Cortex of kidney (tissue), 1 donor: ENCODE measurements around the gene GALNT5.
"Not testable (repeated sequence)": the region's sequence is repeated elsewhere in the genome, so short reads cannot be mapped to it uniquely, and the experiment has no call there.

Experiments
- DNase-seq: peaks from one replicate; lab custom pipeline; 2025; lab: John Stamatoyannopoulos, UW

GALNT5 gene

GRCh38 chr2:157257312-157258252 is at the start of gene GALNT5:
Gene GALNT5 (plus strand): TSS chr2:157257705. CDS start chr2:157258083, 378 bp downstream.
- no peak for DNase-seq

GRCh38 chr2:157216286-157216965 is 41.1 kb upstream of the GALNT5 start:
- no peak for DNase-seq

GRCh38 chr2:157217409-157217808 is 40.1 kb upstream of the GALNT5 start:
- DNase-seq = no peak

GRCh38 chr2:157218911-157219310 is 38.6 kb upstream of the GALNT5 start:
- DNase-seq = no peak

- DNase-seq = no peak
Observed at GRCh38 chr2:157220502-157220901, 37.0 kb upstream of the GALNT5 start.

- DNase-seq = no peak
Observed at GRCh38 chr2:157221394-157221988, 36.0 kb upstream of the GALNT5 start.

- DNase-seq = no peak
Observed at GRCh38 chr2:157223624-157224205, 33.8 kb upstream of the GALNT5 start.

GRCh38 chr2:157224448-157224847 is 33.1 kb upstream of the GALNT5 start:
- not testable (repeated sequence) for DNase-seq

GRCh38 chr2:157227592-157227991 is 29.9 kb upstream of the GALNT5 start:
- no peak for DNase-seq

- DNase-seq = no peak
Observed at GRCh38 chr2:157228946-157229345, 28.6 kb upstream of the GALNT5 start.

GRCh38 chr2:157229572-157229971 is 27.9 kb upstream of the GALNT5 start:
- no peak for DNase-seq

- DNase-seq = no peak
Observed at GRCh38 chr2:157231476-157231875, 26.0 kb upstream of the GALNT5 start.

GRCh38 chr2:157233506-157233905 is 24.0 kb upstream of the GALNT5 start:
- DNase-seq = no peak

GRCh38 chr2:157236404-157236803 is 21.1 kb upstream of the GALNT5 start:
- no peak for DNase-seq

- DNase-seq = no peak
Observed at GRCh38 chr2:157238296-157238695, 19.2 kb upstream of the GALNT5 start.

- DNase-seq = no peak
Observed at GRCh38 chr2:157244691-157245090, 12.8 kb upstream of the GALNT5 start.

GRCh38 chr2:157245144-157245840 is 12.2 kb upstream of the GALNT5 start:
- no peak for DNase-seq

GRCh38 chr2:157245846-157246764 is 11.4 kb upstream of the GALNT5 start:
- no peak for DNase-seq

GRCh38 chr2:157246765-157247407 is 10.6 kb upstream of the GALNT5 start:
- no peak for DNase-seq

GRCh38 chr2:157250836-157251235 is 6.7 kb upstream of the GALNT5 start:
- no peak for DNase-seq
